Adrenal gland (tissue), 12 donors: ENCODE results near the gene BSN. TPM values are rescaled to one million over a fixed set of nuclear protein-coding genes. Genes with fewer than 3 reads are reported as not detected.

Source experiments
- DNase-seq, 7 donors: peaks; one replicate each; pipeline ENCODE4 v3.0.0-alpha.2; 2019 to 2020
- H3K27ac ChIP-seq, 5 donors: fragments of 200-600 bp; sonication (generic) in 4 of 5; 1 replicate in 3 of 5; 2 replicates in 2 of 5; pipeline versions ENCODE4 v1.5.1 to v1.8.0; 2016 to 2020; ENCODE audit warnings: mild to moderate bottlenecking in 1 of 5
- H3K27me3 ChIP-seq: fragments of 200-600 bp; 2 replicates; pipeline ENCODE4 v1.8.0; 2021
- H3K36me3 ChIP-seq, 2 donors: fragments of 200-600 bp; replicated peaks in 1 of 2; 1 replicate in 1 of 2; 2 replicates in 1 of 2; pipeline versions ENCODE4 v1.5.1 to v1.8.0; 2018 to 2022
- H3K4me1 ChIP-seq, 2 donors: fragments of 200-600 bp; replicated peaks in 1 of 2; 1 replicate in 1 of 2; 2 replicates in 1 of 2; pipeline versions ENCODE4 v1.5.1 to v1.8.0; 2018 to 2021
- H3K4me3 ChIP-seq, 4 donors: fragments of 200-600 bp; sonication (generic) in 3 of 4; one replicate each; pipeline ENCODE4 v1.5.1; 2016 to 2018
- H3K9me3 ChIP-seq, 3 donors: fragments of 200-600 bp; sonication (generic) in 1 of 3; replicated peaks in 1 of 3; 1 replicate in 2 of 3; 2 replicates in 1 of 3; pipeline versions ENCODE4 v1.5.1 to v1.8.0; 2016 to 2021
- POLR2A ChIP-seq, 2 donors: fragments of 450-650 bp; IDR thresholded peaks; one replicate each; pipeline ENCODE4 v1.6.1; 2017; ENCODE audit warnings: antibody characterized with exemption in 2 of 2, mild to moderate bottlenecking in 2 of 2, moderate library complexity in 1 of 2
- WGBS, 4 donors: extraction: QIAGEN DNeasy Blood & Tissue Kit in 2 of 4; methylation state at CpG; one replicate each; pipeline versions ENCODE4 v1.1.5 to v1.1.7; 2013 to 2017; 5-methylcytosine and 5-hydroxymethylcytosine counted together
- intact Hi-C, 2 donors: fragments of 100-400 bp; cut with DNase I; formaldehyde crosslinking; loops; one replicate each; pipeline versions ENCODE4 v1.14.1 to v1.15.0; 2022 to 2023
- polyA plus RNA-seq, 3 donors: library from polyadenylated mRNA; stranded (reverse); fragments of 200-250 nt in 2 of 3; fragments of 350-450 nt in 1 of 3; fragmentation: Illumina TruSeq in 1 of 3; extraction: RNeasy Lipid Tissue Mini Kit (QIAGEN cat#74804) in 1 of 3; gene quantifications; one replicate each; pipeline ENCODE4 v1.2.3, GENCODE V29; 2013 to 2014
- total RNA-seq, 9 donors: library from RNA; depleted of rRNA in 4 of 9; stranded (reverse); fragments of >200 nt in 4 of 9; fragments of 120-200 nt in 1 of 9; fragmentation: NEBNext Ultra II Directional in 1 of 9; extraction: Animal tissue kit (Norgen Biotek cat#: 25700) in 1 of 9; gene quantifications; one replicate each; pipeline versions ENCODE4 v1.1.0 to v1.2.4, GENCODE V29; 2013 to 2023
- TF ChIP-seq, protein P1 (sequence below), 6 experiments: fragments of 450-650 bp in 4 of 6; fragments of 200-600 bp in 2 of 6; sonication (generic) in 1 of 6; IDR thresholded peaks; 1 replicate in 5 of 6; 2 replicates in 1 of 6; pipeline versions ENCODE4 v1.5.1 to v1.8.0; 2016 to 2021; ENCODE audit warnings: antibody characterized with exemption in 6 of 6, mild to moderate bottlenecking in 2 of 6, moderate library complexity in 1 of 6
- donor health status: healthy with polysubstance abuse.
- donor health status: Bipolar disorder and iron deficiency.
- donor health status: DM: yes; HTN: yes; CAD: no.
- donor health status: DM: no; HTN: no; CAD: no.
- donor health status: DM: no; HTN: no; CAD: no.
- donor health status: DM: yes; HTN: yes; CAD: no.

The BSN gene
- total and polyA plus RNA-seq, 12 donors: 0.27 to 4.6 (median 1.5) TPM

DNA sequence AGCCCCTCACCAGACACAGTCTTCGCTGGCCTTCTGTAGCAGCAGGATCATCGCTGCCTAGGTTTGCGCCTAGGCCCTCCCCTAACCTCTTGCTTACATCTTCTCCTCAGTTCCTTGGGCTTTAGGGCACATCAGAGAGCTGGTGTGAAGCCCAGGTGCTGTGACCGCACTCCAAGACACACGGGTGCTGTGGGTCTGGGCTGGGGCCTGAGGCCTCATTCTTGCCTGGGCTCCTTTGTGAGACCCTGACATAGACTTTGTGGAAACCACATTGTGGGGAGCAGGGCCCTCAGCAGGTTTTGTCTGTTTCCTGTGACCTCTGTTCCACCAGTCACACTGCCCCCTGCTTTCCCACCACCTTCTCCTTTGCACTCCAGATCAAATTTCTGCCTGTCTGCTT is 157.2 kb downstream of the BSN start:
- H3K36me3 ChIP-seq: no peaks in the 10 kb centered on the region
- no peak overlapping the region for H3K4me3 ChIP-seq
- no peaks in the 10 kb centered on the region for H3K4me1 ChIP-seq
- 85 to 92% (median 89%) methylated on average over 5 of the region's 5 CpGs for WGBS, 4 donors
- H3K9me3 ChIP-seq: no peaks in the 10 kb centered on the region
- no peaks in the 10 kb centered on the region for H3K27me3 ChIP-seq
- no peak overlapping the region for H3K27ac ChIP-seq
- TF ChIP-seq POLR2A (IDR thresholded peaks at IDR 0.05): no peak
- TF ChIP-seq, protein P1, sequence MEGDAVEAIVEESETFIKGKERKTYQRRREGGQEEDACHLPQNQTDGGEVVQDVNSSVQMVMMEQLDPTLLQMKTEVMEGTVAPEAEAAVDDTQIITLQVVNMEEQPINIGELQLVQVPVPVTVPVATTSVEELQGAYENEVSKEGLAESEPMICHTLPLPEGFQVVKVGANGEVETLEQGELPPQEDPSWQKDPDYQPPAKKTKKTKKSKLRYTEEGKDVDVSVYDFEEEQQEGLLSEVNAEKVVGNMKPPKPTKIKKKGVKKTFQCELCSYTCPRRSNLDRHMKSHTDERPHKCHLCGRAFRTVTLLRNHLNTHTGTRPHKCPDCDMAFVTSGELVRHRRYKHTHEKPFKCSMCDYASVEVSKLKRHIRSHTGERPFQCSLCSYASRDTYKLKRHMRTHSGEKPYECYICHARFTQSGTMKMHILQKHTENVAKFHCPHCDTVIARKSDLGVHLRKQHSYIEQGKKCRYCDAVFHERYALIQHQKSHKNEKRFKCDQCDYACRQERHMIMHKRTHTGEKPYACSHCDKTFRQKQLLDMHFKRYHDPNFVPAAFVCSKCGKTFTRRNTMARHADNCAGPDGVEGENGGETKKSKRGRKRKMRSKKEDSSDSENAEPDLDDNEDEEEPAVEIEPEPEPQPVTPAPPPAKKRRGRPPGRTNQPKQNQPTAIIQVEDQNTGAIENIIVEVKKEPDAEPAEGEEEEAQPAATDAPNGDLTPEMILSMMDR (IDR thresholded peaks at IDR 0.05): no peak
- no peak for DNase-seq
- intact Hi-C loops: loop anchor here in 1 of 2 donors (5.0 kb wide), 1 partner anchor 196 kb away; no protein-coding TSS in a partner anchor

DNA sequence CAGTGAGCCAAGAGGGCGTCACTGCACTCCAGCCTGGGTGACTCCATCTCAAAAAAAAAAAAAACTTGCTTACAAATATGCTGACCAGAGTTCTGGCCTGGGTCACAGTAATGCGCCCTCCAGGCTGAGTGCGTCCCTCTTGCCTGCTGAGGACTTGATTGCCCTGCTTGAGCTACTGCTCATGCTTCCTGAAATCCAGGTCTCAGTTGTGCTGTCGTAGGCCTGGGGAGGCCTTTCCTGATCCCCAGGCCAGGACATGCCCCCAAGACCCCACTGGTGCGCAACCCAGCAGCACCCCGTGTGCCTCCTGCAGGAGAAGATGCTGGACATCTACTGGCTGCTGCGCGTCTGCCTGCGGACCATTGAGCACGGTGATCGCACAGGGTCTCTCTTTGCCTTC is 157.9 kb downstream of the BSN start:
- no peaks in the 10 kb centered on the region for H3K36me3 ChIP-seq
- TF ChIP-seq, protein P1 (IDR thresholded peaks at IDR 0.05): no peak
- no peak for TF ChIP-seq POLR2A (IDR thresholded peaks at IDR 0.05)
- H3K27ac ChIP-seq: no peak overlapping the region
- H3K4me1 ChIP-seq: no peaks in the 10 kb centered on the region
- no peaks in the 10 kb centered on the region for H3K9me3 ChIP-seq
- WGBS, 4 donors: 67 to 95% (median 94%) methylated on average over 1 to 11 of the region's 11 CpGs
- intact Hi-C loops: loop anchor here in 1 of 2 donors (5.0 kb wide), 1 partner anchor 195 kb away; no protein-coding TSS in a partner anchor
- no peak overlapping the region for H3K4me3 ChIP-seq
- no peak for DNase-seq
- no peaks in the 10 kb centered on the region for H3K27me3 ChIP-seq

DNA sequence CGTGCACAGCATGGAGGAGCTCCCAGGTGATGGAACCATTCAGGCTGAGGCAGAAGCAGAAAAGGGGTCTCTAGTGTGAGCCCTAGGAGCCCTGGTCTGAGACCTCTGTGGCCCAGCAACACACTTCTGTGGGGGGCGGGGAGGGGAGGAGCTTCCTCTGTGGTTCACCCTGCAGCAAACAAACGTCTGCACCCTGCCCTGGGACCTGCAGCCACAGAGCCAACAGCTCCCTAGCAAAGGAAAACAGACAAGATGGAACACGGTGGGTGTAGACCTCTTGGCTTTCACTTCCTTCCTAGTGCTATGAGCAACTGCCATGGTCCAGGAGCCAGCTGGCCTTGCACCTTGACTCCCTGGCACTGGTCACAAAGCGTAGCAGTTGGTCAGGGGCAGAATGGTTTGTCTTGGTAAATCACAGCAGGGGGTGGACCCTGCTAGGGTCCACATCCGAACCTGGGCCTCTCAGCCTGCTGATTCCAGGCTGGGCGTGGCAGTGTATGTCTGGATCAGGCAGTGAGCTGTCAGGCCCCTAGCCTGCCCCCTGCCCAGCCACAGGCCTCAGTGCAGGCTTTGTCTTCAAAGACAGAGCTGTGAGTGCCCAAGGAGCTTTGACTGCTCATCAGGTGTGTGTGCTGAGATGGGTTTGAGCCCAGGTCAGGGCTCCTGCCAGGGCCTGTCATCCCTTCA is 158.5 kb downstream of the BSN start:
- Histone ChIP-seq H3K9me3 (no peaks in the 10 kb centered on the region), H3K36me3 (no peaks in the 10 kb centered on the region)
- intact Hi-C loops: loop anchor here in 1 of 2 donors (5.0 kb wide), 1 partner anchor 195 kb away; no protein-coding TSS in a partner anchor

DNA sequence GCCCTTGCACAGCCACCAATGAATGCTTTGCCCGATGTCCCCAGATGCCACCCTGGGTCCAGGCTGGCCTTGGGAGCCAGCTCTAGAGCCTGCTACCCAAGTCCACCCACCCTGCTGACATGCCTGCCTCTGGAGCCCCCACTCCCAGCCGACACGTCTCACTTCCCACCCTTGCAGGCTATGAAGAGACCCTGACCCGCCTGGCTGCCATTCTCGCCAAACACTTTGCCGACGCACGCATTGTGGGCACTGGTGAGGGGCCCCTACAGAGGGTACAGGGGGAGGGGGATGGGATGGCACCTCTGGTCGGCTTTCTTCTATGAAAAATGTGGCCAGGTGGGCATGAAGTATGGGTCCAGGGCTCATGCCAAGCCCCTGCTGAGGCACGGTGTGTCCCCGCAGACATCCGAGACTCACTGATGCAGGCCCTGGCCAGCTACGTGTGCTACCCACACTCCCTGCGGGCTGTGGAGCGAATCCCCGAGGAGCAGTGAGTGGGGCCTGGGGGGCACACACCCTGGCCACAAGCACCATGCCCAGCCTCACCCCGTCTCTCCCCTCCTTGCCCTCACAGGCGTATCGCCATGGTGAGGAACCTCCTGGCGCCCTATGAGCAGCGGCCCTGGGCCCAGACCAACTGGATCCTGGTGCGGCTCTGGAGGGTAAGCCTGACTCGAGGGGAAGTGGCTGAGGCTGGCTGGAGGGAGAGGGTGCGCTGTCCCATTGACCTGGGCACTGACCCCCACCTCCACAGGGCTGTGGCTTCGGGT is 159.2 kb downstream of the BSN start:
- no peak overlapping the region for H3K4me3 ChIP-seq
- intact Hi-C loops: loop anchor here in 1 of 2 donors (5.0 kb wide), 1 partner anchor 194 kb away; no protein-coding TSS in a partner anchor
- no peaks in the 10 kb centered on the region for H3K36me3 ChIP-seq
- peaks cover 0 to 1% of the 10 kb centered on the region in 2 donors for H3K4me1 ChIP-seq
- no peak overlapping the region for H3K27ac ChIP-seq
- H3K27me3 ChIP-seq: no peaks in the 10 kb centered on the region
- no peak for TF ChIP-seq POLR2A (IDR thresholded peaks at IDR 0.05)
- TF ChIP-seq, protein P1 (IDR thresholded peaks at IDR 0.05): no peak
- H3K9me3 ChIP-seq: no peaks in the 10 kb centered on the region
- peak in 1 of 7 donors; percentile 9 for DNase-seq
- WGBS, 4 donors: 89 to 96% (median 91%) methylated on average over 12 to 25 of the region's 25 CpGs

More for the DNA sequence above, 158.5 kb downstream of the BSN start:
- WGBS, 4 donors: 44 to 87% (median 66%) methylated on average over 3 to 7 of the region's 7 CpGs
- peak in 1 of 7 donors; percentile 3 for DNase-seq
- H3K4me3 ChIP-seq: no peak overlapping the region
- no peaks in the 10 kb centered on the region for H3K27me3 ChIP-seq
- H3K4me1 ChIP-seq: no peaks in the 10 kb centered on the region
- H3K27ac ChIP-seq: no peak overlapping the region
- TF ChIP-seq, protein P1 (IDR thresholded peaks at IDR 0.05): no peak
- no peak for TF ChIP-seq POLR2A (IDR thresholded peaks at IDR 0.05)
